ENCODE data around the gene FRMPD2. TPM values are rescaled to one million over a fixed set of nuclear protein-coding genes. Genes with fewer than 3 reads are reported as not detected.

The FRMPD2 gene
- total and polyA plus RNA-seq, 2 of the 4 experiments (the other 2 are of a cell fraction) = 0.18 TPM; not detected in 1

DNA sequence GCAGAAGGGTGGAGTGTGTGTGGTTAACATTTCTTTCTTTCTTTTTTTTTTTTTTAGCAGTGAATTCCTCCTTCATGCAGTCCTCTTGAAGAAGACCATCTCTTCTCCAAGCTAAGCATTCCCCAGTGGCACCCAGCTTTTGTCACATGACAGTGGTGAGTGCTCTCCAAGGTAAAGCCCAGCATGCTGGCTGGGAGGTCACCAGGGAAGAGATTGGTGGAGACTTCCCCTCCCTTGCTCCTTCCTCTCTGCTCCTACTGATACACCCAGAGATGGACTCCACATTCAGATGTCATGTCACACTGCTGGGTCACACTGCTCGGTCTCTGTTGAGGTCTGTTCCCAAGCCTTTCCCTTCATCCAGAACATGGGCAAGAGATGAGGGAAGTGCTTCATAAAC, 55.3 kb downstream of the FRMPD2 start:
- Histone ChIP-seq H3K27ac (ENCODE audit: insufficient read depth, low read length) (no peak overlapping the region), H4K20me1 (ENCODE audit: insufficient read depth, low read length) (no peaks in the 10 kb centered on the region), H2BK120ac (ENCODE audit: low read depth, low read length) (no peak overlapping the region), H2BK15ac (ENCODE audit: low read depth, low read length) (no peak overlapping the region), H3K79me1 (ENCODE audit: low read depth in 1 of 2, low read length in 2 of 2) (no peaks in the 10 kb centered on the region), H3K4me1 (ENCODE audit: control insufficient read depth, insufficient read depth, low read length) (no peaks in the 10 kb centered on the region), H3K9me3 (ENCODE audit: control insufficient read depth, insufficient read depth, low read length) (no peaks in the 10 kb centered on the region), H3K23ac (ENCODE audit: low read depth, low read length) (no peak overlapping the region), H2AFZ (replicated peaks; ENCODE audit: low read length, poor library complexity) (no peak overlapping the region), H3K9me1 (ENCODE audit: insufficient read depth, low read length) (no peaks in the 10 kb centered on the region), H3K36me3 (ENCODE audit: control insufficient read depth, insufficient read depth, low read length) (no peaks in the 10 kb centered on the region), H3K9ac (ENCODE audit: low read depth, low read length) (no peak overlapping the region), H3K27me3 (ENCODE audit: control insufficient read depth, insufficient read depth, low read length) (peaks cover 7% of the 10 kb centered on the region; the same call in 1 of the 2 replicates), H3K4me3 (ENCODE audit: insufficient read depth, low read depth, low read length) (no peak overlapping the region), H2AK9ac (replicated peaks; ENCODE audit: low read depth, low read length, poor library complexity) (no peak overlapping the region), H3K18ac (ENCODE audit: low read depth, low read length) (no peak overlapping the region), H4K5ac (ENCODE audit: low read depth, low read length) (no peak overlapping the region), H3K56ac (ENCODE audit: extremely low read depth, insufficient read depth, low read length) (no peak overlapping the region), H3K14ac (replicated peaks; ENCODE audit: low read depth, low read length) (no peak overlapping the region), H2BK5ac (ENCODE audit: low read depth, low read length, poor library complexity, severe bottlenecking) (no peak overlapping the region), H3K4ac (ENCODE audit: low read depth, low read length) (no peak overlapping the region), H3K4me2 (ENCODE audit: low read depth, low read length) (no peak overlapping the region), H2BK20ac (ENCODE audit: low read depth, low read length) (no peak overlapping the region), H4K8ac (ENCODE audit: low read depth in 2 of 2, low read length in 2 of 2) (no peak overlapping the region), H4K91ac (ENCODE audit: insufficient read depth, low read depth, low read length) (no peak overlapping the region), H2AK5ac (ENCODE audit: low read depth, low read length) (no peak overlapping the region)
- BruUV-seq (replicated peaks) = no TSS peak
- CTCF ChIA-PET = no interaction called here
- POLR2A ChIA-PET (ENCODE audit: unreplicated experiment) = no interaction called here
- no CpG with 5 or more reads among the region's 1 CpG for whole genome bisulfite sequencing, 2 experiments (ENCODE audit: extremely low coverage in 2 of 2, insufficient read length in 1 of 2)
- ATAC-seq (ENCODE audit: low read depth) = no peak
- in situ Hi-C loops (cut with MboI; ENCODE audit: low sequenced_read_pairs) (loop anchor here (25.0 kb wide), 1 partner anchor 293 kb away; no protein-coding TSS in a partner anchor), dilution Hi-C loops (cut with HindIII; ENCODE audit: low sequenced_read_pairs, unreplicated experiment) (no loop called here), intact Hi-C loops (cut with micrococcal nuclease) (no loop called here)
- TF ChIP-seq CHD1 (IDR thresholded peaks at IDR 0.05; ENCODE audit: low read depth, low read length) (no peak), RFX5 (IDR thresholded peaks at IDR 0.05; ENCODE audit: low read depth, low read length) (no peak), NFE2L2 (IDR thresholded peaks at IDR 0.05; ENCODE audit: low read depth, low read length) (no peak), CTCF (conservative IDR thresholded peaks at IDR 0.05; ENCODE audit: low read depth, low read length) (no peak), SMC3 (IDR thresholded peaks at IDR 0.05; ENCODE audit: low read depth, low read length) (no peak), BHLHE40 (IDR thresholded peaks at IDR 0.05; ENCODE audit: low read depth, low read length) (no peak), RAD21 (IDR thresholded peaks at IDR 0.05; ENCODE audit: low read length) (no peak)
- TF ChIP-seq, protein P1, sequence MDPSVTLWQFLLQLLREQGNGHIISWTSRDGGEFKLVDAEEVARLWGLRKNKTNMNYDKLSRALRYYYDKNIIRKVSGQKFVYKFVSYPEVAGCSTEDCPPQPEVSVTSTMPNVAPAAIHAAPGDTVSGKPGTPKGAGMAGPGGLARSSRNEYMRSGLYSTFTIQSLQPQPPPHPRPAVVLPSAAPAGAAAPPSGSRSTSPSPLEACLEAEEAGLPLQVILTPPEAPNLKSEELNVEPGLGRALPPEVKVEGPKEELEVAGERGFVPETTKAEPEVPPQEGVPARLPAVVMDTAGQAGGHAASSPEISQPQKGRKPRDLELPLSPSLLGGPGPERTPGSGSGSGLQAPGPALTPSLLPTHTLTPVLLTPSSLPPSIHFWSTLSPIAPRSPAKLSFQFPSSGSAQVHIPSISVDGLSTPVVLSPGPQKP (IDR thresholded peaks at IDR 0.05; ENCODE audit: borderline replicate concordance, low read depth, low read length) = no peak
- DNase-seq = no peak
